ENCODE results near the gene HHAT.

DNA sequence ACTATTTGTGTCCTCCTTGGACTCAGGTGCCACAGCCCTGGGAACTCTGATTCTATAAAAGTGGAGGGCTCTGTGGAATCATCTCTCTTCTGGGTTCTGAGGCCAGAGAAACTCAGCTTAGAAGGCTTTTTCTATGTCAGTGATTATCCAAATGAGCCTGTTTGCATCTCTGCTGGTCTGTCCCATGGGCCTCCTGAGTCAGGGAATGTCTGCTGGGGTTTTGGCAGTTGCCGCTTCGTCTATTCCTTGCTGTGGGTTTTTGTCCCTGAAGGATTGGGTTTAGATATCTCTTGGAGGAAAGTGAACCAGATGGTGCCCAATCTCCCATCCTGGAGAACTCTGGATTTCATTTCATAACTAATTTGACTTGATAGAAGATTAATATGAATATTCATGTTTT lies 297.6 kb downstream of the HHAT start:
- TF ChIP-seq POLR2AphosphoS5 (IDR thresholded peaks at IDR 0.05) (no peak), TAF1 (IDR thresholded peaks at IDR 0.05; ENCODE audit: low read depth) (no peak), RAD21 (conservative IDR thresholded peaks at IDR 0.05) (no peak), EP300 (conservative IDR thresholded peaks at IDR 0.05; ENCODE audit: poor library complexity, severe bottlenecking) (no peak), EZH2 (IDR thresholded peaks at IDR 0.05; ENCODE audit: borderline replicate concordance, insufficient read depth, low read length, poor library complexity, severe bottlenecking) (no peak), SMC3 (conservative IDR thresholded peaks at IDR 0.05; ENCODE audit: poor library complexity) (no peak)
- TF ChIP-seq, protein P1, sequence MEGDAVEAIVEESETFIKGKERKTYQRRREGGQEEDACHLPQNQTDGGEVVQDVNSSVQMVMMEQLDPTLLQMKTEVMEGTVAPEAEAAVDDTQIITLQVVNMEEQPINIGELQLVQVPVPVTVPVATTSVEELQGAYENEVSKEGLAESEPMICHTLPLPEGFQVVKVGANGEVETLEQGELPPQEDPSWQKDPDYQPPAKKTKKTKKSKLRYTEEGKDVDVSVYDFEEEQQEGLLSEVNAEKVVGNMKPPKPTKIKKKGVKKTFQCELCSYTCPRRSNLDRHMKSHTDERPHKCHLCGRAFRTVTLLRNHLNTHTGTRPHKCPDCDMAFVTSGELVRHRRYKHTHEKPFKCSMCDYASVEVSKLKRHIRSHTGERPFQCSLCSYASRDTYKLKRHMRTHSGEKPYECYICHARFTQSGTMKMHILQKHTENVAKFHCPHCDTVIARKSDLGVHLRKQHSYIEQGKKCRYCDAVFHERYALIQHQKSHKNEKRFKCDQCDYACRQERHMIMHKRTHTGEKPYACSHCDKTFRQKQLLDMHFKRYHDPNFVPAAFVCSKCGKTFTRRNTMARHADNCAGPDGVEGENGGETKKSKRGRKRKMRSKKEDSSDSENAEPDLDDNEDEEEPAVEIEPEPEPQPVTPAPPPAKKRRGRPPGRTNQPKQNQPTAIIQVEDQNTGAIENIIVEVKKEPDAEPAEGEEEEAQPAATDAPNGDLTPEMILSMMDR (IDR thresholded peaks at IDR 0.05; ENCODE audit: poor library complexity, severe bottlenecking) = no peak
- TF ChIP-seq, protein P2, sequence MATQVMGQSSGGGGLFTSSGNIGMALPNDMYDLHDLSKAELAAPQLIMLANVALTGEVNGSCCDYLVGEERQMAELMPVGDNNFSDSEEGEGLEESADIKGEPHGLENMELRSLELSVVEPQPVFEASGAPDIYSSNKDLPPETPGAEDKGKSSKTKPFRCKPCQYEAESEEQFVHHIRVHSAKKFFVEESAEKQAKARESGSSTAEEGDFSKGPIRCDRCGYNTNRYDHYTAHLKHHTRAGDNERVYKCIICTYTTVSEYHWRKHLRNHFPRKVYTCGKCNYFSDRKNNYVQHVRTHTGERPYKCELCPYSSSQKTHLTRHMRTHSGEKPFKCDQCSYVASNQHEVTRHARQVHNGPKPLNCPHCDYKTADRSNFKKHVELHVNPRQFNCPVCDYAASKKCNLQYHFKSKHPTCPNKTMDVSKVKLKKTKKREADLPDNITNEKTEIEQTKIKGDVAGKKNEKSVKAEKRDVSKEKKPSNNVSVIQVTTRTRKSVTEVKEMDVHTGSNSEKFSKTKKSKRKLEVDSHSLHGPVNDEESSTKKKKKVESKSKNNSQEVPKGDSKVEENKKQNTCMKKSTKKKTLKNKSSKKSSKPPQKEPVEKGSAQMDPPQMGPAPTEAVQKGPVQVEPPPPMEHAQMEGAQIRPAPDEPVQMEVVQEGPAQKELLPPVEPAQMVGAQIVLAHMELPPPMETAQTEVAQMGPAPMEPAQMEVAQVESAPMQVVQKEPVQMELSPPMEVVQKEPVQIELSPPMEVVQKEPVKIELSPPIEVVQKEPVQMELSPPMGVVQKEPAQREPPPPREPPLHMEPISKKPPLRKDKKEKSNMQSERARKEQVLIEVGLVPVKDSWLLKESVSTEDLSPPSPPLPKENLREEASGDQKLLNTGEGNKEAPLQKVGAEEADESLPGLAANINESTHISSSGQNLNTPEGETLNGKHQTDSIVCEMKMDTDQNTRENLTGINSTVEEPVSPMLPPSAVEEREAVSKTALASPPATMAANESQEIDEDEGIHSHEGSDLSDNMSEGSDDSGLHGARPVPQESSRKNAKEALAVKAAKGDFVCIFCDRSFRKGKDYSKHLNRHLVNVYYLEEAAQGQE (IDR thresholded peaks at IDR 0.05; ENCODE audit: borderline replicate concordance) = no peak
